Measurements from ENCODE around the gene CTNND2. TPM values are rescaled to one million over a fixed set of nuclear protein-coding genes. Genes with fewer than 3 reads are reported as not detected.

CTNND2 gene
- polyA plus RNA-seq, 1 of the 3 experiments (the other 2 are of a cell fraction) = not detected

DNA sequence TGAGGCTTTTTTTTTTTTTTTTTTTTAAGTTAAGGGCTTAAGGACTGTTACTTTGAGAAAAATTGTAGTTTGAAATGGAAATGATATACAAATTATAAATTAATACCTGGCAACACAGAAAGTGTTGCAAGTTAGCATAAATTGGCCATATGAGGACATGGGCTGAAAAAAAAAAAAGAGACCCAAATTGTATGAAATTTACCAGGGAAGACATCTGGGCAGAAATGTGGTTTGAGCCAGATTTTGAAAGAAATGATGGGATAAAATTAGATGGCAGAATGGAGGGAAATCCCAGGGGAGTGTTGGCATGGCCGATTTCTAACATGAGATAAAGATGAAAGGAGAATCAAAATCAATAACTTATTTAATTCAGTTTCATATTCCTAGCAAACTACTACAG, 472.1 kb downstream of the CTNND2 start:
- no peak overlapping the region for H3K4me2 ChIP-seq
- no peaks in the 10 kb centered on the region for H3K79me2 ChIP-seq (ENCODE audit: insufficient read depth)
- no peaks in the 10 kb centered on the region for H3K9me2 ChIP-seq
- no peak for DNase-seq
- no peaks in the 10 kb centered on the region for H3K9me3 ChIP-seq
- H3F3A ChIP-seq (replicated peaks; ENCODE audit: insufficient read depth) = no peaks in the 10 kb centered on the region
- H3K4me3 ChIP-seq (ENCODE audit: low read depth in 2 of 2, low read length in 1 of 2) = no peak overlapping the region
- H3K36me3 ChIP-seq (replicated peaks in 1 of 2; ENCODE audit: control insufficient read depth in 1 of 2, insufficient read depth in 2 of 2, low read length in 1 of 2) = no peaks in the 10 kb centered on the region
- TF ChIP-seq FOXM1 (IDR thresholded peaks at IDR 0.05; ENCODE audit: low read depth) (no peak), GABPA (IDR thresholded peaks at IDR 0.05; ENCODE audit: low read depth) (no peak), YY1 (IDR thresholded peaks at IDR 0.05; ENCODE audit: low read depth) (no peak), NFIC (IDR thresholded peaks at IDR 0.05; ENCODE audit: borderline replicate concordance) (no peak), MEF2A (IDR thresholded peaks at IDR 0.05; ENCODE audit: borderline replicate concordance, low read depth) (no peak), CHD2 (IDR thresholded peaks at IDR 0.05; ENCODE audit: low read length, partially characterized antibody) (no peak), NRF1 (IDR thresholded peaks at IDR 0.05; ENCODE audit: low read depth, low read length) (no peak), RXRA (IDR thresholded peaks at IDR 0.05; ENCODE audit: borderline replicate concordance, low read depth) (no peak), MXI1 (IDR thresholded peaks at IDR 0.05; ENCODE audit: low read depth, low read length) (no peak), TCF12 (IDR thresholded peaks at IDR 0.05) (no peak)
- TF ChIP-seq, protein P1, sequence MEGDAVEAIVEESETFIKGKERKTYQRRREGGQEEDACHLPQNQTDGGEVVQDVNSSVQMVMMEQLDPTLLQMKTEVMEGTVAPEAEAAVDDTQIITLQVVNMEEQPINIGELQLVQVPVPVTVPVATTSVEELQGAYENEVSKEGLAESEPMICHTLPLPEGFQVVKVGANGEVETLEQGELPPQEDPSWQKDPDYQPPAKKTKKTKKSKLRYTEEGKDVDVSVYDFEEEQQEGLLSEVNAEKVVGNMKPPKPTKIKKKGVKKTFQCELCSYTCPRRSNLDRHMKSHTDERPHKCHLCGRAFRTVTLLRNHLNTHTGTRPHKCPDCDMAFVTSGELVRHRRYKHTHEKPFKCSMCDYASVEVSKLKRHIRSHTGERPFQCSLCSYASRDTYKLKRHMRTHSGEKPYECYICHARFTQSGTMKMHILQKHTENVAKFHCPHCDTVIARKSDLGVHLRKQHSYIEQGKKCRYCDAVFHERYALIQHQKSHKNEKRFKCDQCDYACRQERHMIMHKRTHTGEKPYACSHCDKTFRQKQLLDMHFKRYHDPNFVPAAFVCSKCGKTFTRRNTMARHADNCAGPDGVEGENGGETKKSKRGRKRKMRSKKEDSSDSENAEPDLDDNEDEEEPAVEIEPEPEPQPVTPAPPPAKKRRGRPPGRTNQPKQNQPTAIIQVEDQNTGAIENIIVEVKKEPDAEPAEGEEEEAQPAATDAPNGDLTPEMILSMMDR (IDR thresholded peaks at IDR 0.05) = no peak
- TF ChIP-seq, protein P2, sequence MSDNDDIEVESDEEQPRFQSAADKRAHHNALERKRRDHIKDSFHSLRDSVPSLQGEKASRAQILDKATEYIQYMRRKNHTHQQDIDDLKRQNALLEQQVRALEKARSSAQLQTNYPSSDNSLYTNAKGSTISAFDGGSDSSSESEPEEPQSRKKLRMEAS (IDR thresholded peaks at IDR 0.05; ENCODE audit: low read depth) = no peak
- peaks cover 19% of the 10 kb centered on the region; the same call in 1 of the 2 replicates for H3K27me3 ChIP-seq (ENCODE audit: insufficient read depth)
- H4K20me1 ChIP-seq (ENCODE audit: insufficient read depth) = no peaks in the 10 kb centered on the region
- no peak overlapping the region for H3K27ac ChIP-seq (ENCODE audit: low read depth in 2 of 2, low read length in 1 of 2)
- ChIA-PET POLR2A (no interaction called here), CTCF (no interaction called here)
- WGBS (ENCODE audit: low lambda C conversion rate) = 0% methylated on average over 1 of the region's 1 CpG
- no peaks in the 10 kb centered on the region for H3K4me1 ChIP-seq (ENCODE audit: control insufficient read depth in 1 of 2, insufficient read depth in 2 of 2, low read depth in 1 of 2, low read length in 1 of 2)
- H2AFZ ChIP-seq (ENCODE audit: low read depth) = no peak overlapping the region
- H3K9ac ChIP-seq = no peak overlapping the region

DNA sequence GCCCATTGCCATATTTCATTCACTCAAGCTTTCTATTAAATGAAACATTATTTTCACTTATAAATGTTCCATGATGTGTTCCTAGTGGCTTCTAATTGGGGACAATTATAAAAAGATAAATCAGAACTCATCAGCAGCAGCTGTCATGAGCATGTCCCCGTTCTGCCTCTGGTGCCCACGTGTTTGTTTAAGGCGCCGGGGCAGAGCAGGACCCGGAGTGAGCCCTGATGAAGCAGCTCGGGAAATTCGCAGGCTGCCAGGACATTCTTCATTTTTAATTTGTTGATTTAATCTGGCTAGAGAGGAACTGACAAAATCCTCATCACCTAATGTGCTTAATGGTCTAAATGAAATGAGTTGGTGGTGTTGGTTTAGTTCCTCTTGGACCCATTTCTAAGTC, 475.0 kb downstream of the CTNND2 start:
- Histone ChIP-seq H3F3A (replicated peaks; ENCODE audit: insufficient read depth) (no peaks in the 10 kb centered on the region), H3K4me1 (ENCODE audit: control insufficient read depth in 1 of 2, insufficient read depth in 2 of 2, low read depth in 1 of 2, low read length in 1 of 2) (no peaks in the 10 kb centered on the region), H3K79me2 (ENCODE audit: insufficient read depth) (no peaks in the 10 kb centered on the region), H2AFZ (ENCODE audit: low read depth) (no peak overlapping the region), H3K27me3 (ENCODE audit: insufficient read depth) (peaks cover 19% of the 10 kb centered on the region; the same call in 1 of the 2 replicates), H3K4me2 (no peak overlapping the region), H3K36me3 (replicated peaks in 1 of 2; ENCODE audit: control insufficient read depth in 1 of 2, insufficient read depth in 2 of 2, low read length in 1 of 2) (no peaks in the 10 kb centered on the region), H3K27ac (ENCODE audit: low read depth in 2 of 2, low read length in 1 of 2) (no peak overlapping the region), H3K9me2 (no peaks in the 10 kb centered on the region), H3K9ac (no peak overlapping the region), H4K20me1 (ENCODE audit: insufficient read depth) (no peaks in the 10 kb centered on the region), H3K4me3 (ENCODE audit: low read depth in 2 of 2, low read length in 1 of 2) (no peak overlapping the region), H3K9me3 (no peaks in the 10 kb centered on the region)
- POLR2A ChIA-PET = no interaction called here
- CTCF ChIA-PET = no interaction called here
- TF ChIP-seq FOXM1 (IDR thresholded peaks at IDR 0.05; ENCODE audit: low read depth) (no peak), SIN3A (IDR thresholded peaks at IDR 0.05; ENCODE audit: borderline replicate concordance, low read depth, low read length) (no peak), TEAD4 (IDR thresholded peaks at IDR 0.05; ENCODE audit: borderline replicate concordance, insufficient read depth) (no peak), MXI1 (IDR thresholded peaks at IDR 0.05; ENCODE audit: low read depth, low read length) (no peak), TAF1 (IDR thresholded peaks at IDR 0.05; ENCODE audit: borderline replicate concordance, low read depth, low read length) (no peak), NRF1 (IDR thresholded peaks at IDR 0.05; ENCODE audit: low read depth, low read length) (no peak), FOSL2 (IDR thresholded peaks at IDR 0.05; ENCODE audit: borderline replicate concordance, low read depth) (no peak), EZH2phosphoT487 (IDR thresholded peaks at IDR 0.05; ENCODE audit: borderline replicate concordance, low read depth) (no peak), RFX5 (IDR thresholded peaks at IDR 0.05; ENCODE audit: low read length) (no peak), YY1 (IDR thresholded peaks at IDR 0.05; ENCODE audit: low read depth) (no peak)
- TF ChIP-seq, protein P3, sequence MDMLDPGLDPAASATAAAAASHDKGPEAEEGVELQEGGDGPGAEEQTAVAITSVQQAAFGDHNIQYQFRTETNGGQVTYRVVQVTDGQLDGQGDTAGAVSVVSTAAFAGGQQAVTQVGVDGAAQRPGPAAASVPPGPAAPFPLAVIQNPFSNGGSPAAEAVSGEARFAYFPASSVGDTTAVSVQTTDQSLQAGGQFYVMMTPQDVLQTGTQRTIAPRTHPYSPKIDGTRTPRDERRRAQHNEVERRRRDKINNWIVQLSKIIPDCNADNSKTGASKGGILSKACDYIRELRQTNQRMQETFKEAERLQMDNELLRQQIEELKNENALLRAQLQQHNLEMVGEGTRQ (IDR thresholded peaks at IDR 0.05; ENCODE audit: borderline replicate concordance, low read depth, low read length) = no peak
- TF ChIP-seq, protein P4, sequence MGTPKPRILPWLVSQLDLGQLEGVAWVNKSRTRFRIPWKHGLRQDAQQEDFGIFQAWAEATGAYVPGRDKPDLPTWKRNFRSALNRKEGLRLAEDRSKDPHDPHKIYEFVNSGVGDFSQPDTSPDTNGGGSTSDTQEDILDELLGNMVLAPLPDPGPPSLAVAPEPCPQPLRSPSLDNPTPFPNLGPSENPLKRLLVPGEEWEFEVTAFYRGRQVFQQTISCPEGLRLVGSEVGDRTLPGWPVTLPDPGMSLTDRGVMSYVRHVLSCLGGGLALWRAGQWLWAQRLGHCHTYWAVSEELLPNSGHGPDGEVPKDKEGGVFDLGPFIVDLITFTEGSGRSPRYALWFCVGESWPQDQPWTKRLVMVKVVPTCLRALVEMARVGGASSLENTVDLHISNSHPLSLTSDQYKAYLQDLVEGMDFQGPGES (IDR thresholded peaks at IDR 0.05; ENCODE audit: low read depth, low read length) = no peak
- TF ChIP-seq, protein P5, sequence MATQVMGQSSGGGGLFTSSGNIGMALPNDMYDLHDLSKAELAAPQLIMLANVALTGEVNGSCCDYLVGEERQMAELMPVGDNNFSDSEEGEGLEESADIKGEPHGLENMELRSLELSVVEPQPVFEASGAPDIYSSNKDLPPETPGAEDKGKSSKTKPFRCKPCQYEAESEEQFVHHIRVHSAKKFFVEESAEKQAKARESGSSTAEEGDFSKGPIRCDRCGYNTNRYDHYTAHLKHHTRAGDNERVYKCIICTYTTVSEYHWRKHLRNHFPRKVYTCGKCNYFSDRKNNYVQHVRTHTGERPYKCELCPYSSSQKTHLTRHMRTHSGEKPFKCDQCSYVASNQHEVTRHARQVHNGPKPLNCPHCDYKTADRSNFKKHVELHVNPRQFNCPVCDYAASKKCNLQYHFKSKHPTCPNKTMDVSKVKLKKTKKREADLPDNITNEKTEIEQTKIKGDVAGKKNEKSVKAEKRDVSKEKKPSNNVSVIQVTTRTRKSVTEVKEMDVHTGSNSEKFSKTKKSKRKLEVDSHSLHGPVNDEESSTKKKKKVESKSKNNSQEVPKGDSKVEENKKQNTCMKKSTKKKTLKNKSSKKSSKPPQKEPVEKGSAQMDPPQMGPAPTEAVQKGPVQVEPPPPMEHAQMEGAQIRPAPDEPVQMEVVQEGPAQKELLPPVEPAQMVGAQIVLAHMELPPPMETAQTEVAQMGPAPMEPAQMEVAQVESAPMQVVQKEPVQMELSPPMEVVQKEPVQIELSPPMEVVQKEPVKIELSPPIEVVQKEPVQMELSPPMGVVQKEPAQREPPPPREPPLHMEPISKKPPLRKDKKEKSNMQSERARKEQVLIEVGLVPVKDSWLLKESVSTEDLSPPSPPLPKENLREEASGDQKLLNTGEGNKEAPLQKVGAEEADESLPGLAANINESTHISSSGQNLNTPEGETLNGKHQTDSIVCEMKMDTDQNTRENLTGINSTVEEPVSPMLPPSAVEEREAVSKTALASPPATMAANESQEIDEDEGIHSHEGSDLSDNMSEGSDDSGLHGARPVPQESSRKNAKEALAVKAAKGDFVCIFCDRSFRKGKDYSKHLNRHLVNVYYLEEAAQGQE (IDR thresholded peaks at IDR 0.05; ENCODE audit: low read depth, low read length) = no peak
- 2% methylated on average over 7 of the region's 7 CpGs for WGBS (ENCODE audit: low lambda C conversion rate)
- DNase-seq = no peak

All from SK-N-SH (cell line).